K562 (cell line): ENCODE data around the gene EEF2K. TPM values are rescaled to one million over a fixed set of nuclear protein-coding genes. Genes with fewer than 3 reads are reported as not detected.

ENCODE experiments used
- ATAC-seq: fragments of 200-7000 bp; cut with Tn5 transposase; 3 replicates; pipeline ENCODE4 v1.9.1; 2020; ENCODE audit warnings: moderate library complexity
- BruUV-seq: library from RNA; stranded (reverse); fragments of 400-500 nt; replicated peaks from 2 replicates; lab custom pipeline; 2021; lab: Mats Ljungman, UMichigan
- CTCF ChIA-PET: fragments of 300-600 bp; formaldehyde crosslinking; extraction: SDS; loops from one replicate; lab custom pipeline; 2021; ENCODE audit warnings: low intra/inter-chr PET ratio; lab: Yijun Ruan, JAX
- POLR2A ChIA-PET: fragments of 300-600, 350-650 bp; sonication (Branson Sonifier 250); formaldehyde crosslinking; extraction: SDS; loops from one replicate; lab custom pipeline; 2021; ENCODE audit warnings: antibody characterized with exemption, inconsistent platforms; lab: Yijun Ruan, JAX
- DNase-seq, 4 experiments: peaks; one replicate each; pipeline versions ENCODE4 v3.0.0 to v3.0.0-alpha.2; 2011 to 2018; ENCODE audit warnings: low spot score in 3 of 4, mixed read lengths in 3 of 4; ENCODE audit errors: extremely low read depth in 1 of 4
- FAIRE-seq: peaks from 2 replicates; lab custom pipeline; 2011; peaks lifted over from hg19 to GRCh38; lab: Jason Lieb, UNC
- H2AFZ ChIP-seq: 2 replicates; pipeline ENCODE4 v1.6.0; 2011; ENCODE audit warnings: low read depth, low read length, control low read depth, inconsistent platforms
- H3K27ac ChIP-seq: fragments of 200-600 bp; 3 replicates; pipeline ENCODE4 v1.8.0; 2011; ENCODE audit warnings: low read depth, mild to moderate bottlenecking, control low read depth, inconsistent platforms, low read length, moderate library complexity, mixed read lengths; ENCODE audit errors: extremely low read depth
- H3K27me3 ChIP-seq, 2 experiments: fragments of 300-600 bp in 1 of 2; 2 replicates in 1 of 2; 3 replicates in 1 of 2; pipeline versions ENCODE4 v1.6.0 to v1.8.0; 2011; ENCODE audit warnings: inconsistent platforms in 2 of 2, low read length in 2 of 2, mild to moderate bottlenecking in 1 of 2, mixed read lengths in 1 of 2, moderate library complexity in 1 of 2; ENCODE audit not compliant: control insufficient read depth in 2 of 2, insufficient read depth in 2 of 2
- H3K36me3 ChIP-seq: fragments of 300-600 bp; 3 replicates; pipeline ENCODE4 v1.8.0; 2011; ENCODE audit warnings: mild to moderate bottlenecking, low read length, inconsistent platforms; ENCODE audit not compliant: control insufficient read depth, insufficient read depth
- H3K4me1 ChIP-seq, 2 experiments: fragments of 200-600 bp in 1 of 2; replicated peaks in 1 of 2; 2 replicates in 1 of 2; 3 replicates in 1 of 2; pipeline versions ENCODE4 v1.5.1 to v1.8.0; 2011; ENCODE audit warnings: inconsistent platforms in 2 of 2, low read length in 2 of 2, mild to moderate bottlenecking in 1 of 2, mixed read lengths in 1 of 2, moderate library complexity in 1 of 2; ENCODE audit not compliant: control insufficient read depth in 2 of 2, insufficient read depth in 2 of 2
- H3K4me2 ChIP-seq: 2 replicates; pipeline ENCODE4 v1.6.1; 2011; ENCODE audit warnings: low read length, control low read depth, inconsistent platforms, mixed read lengths; ENCODE audit not compliant: insufficient read depth
- H3K4me3 ChIP-seq: fragments of 200-600 bp; sonication (generic), shearing (Covaris generic); 2 replicates; pipeline ENCODE4 v1.5.1; 2016; ENCODE audit warnings: control low read depth, inconsistent platforms
- H3K79me2 ChIP-seq: fragments of 200-600 bp; 3 replicates; pipeline ENCODE4 v1.8.0; 2011; ENCODE audit warnings: low read length, inconsistent platforms; ENCODE audit not compliant: control insufficient read depth, insufficient read depth
- H3K9ac ChIP-seq, 2 experiments: 2 replicates each; pipeline versions ENCODE4 v1.6.0 to v1.6.1; 2011; ENCODE audit warnings: low read depth in 2 of 2, low read length in 2 of 2, control low read depth in 1 of 2, inconsistent platforms in 1 of 2, mild to moderate bottlenecking in 1 of 2, mixed read lengths in 1 of 2; ENCODE audit not compliant: insufficient read depth in 1 of 2
- H3K9me1 ChIP-seq: one replicate; pipeline ENCODE4 v1.6.0; 2011; ENCODE audit warnings: inconsistent platforms, mild to moderate bottlenecking, low read length, moderate library complexity; ENCODE audit not compliant: control insufficient read depth, insufficient read depth
- H3K9me3 ChIP-seq: replicated peaks from 2 replicates; pipeline ENCODE4 v1.5.1; 2011; ENCODE audit warnings: low read depth, low read length, inconsistent platforms; ENCODE audit not compliant: control insufficient read depth, insufficient read depth
- H4K20me1 ChIP-seq: replicated peaks from 2 replicates; pipeline ENCODE4 v1.6.1; 2011; ENCODE audit warnings: low read length, inconsistent platforms, mixed read lengths; ENCODE audit not compliant: control insufficient read depth, insufficient read depth
- FOXM1 ChIP-seq, 2 experiments: fragments of 450-650 bp in 1 of 2; sonication (generic) in 1 of 2; formaldehyde crosslinking in 1 of 2; IDR thresholded peaks; 2 replicates each; pipeline versions ENCODE4 v1.6.1 to v1.9.0; 2017 to 2022; ENCODE audit warnings: low read depth in 2 of 2, mild to moderate bottlenecking in 2 of 2, missing genetic modification reagents in 1 of 2, moderate library complexity in 1 of 2
- ZNF134 ChIP-seq: fragments of 250-450 bp; sonication (Bioruptor Pico); conservative IDR thresholded peaks from 2 replicates; pipeline ENCODE4 v1.4.0; 2020
- ZNF583 ChIP-seq: fragments of 250-450 bp; sonication (Bioruptor Pico); IDR thresholded peaks from 2 replicates; pipeline ENCODE4 v1.4.0; 2020
- ZNF592 ChIP-seq: fragments of 450-650 bp; IDR thresholded peaks from 2 replicates; pipeline ENCODE4 v1.6.1; 2017; ENCODE audit warnings: antibody characterized with exemption, mild to moderate bottlenecking
- WGBS: fragments of 100-300 bp; shearing (Covaris generic); methylation state at CpG from one replicate; pipeline ENCODE4 v1.1.6; 2016; ENCODE audit warnings: low coverage, mixed read lengths; ENCODE audit not compliant: insufficient coverage; ENCODE audit errors: missing lambda C conversion rate; 5-methylcytosine and 5-hydroxymethylcytosine counted together
- in situ Hi-C: fragments of 300-500 bp; cut with MboI; formaldehyde crosslinking; loops from 4 replicates; pipeline ENCODE4 v1.15.0; 2018; ENCODE audit warnings: inconsistent platforms, mixed read lengths
- intact Hi-C: fragments of 100-400 bp; cut with micrococcal nuclease; formaldehyde crosslinking; loops from 2 replicates; pipeline ENCODE4 v1.14.2; 2022
- polyA plus RNA-seq, 8 experiments: library from polyadenylated mRNA; depleted of rRNA in 4 of 8; stranded (reverse) in 5 of 8; unstranded in 3 of 8; fragments of >200 nt; fragmentation: Nextera tagmentation in 2 of 8; fragmentation: Illumina TruSeq in 1 of 8; extraction: Ambion mirVana in 2 of 8; extraction: Trizol in 1 of 8; gene quantifications; 2 replicates each; pipeline versions ENCODE4 v1.2.1 to v1.2.3, GENCODE V29; 2011 to 2014; ENCODE audit warnings: inconsistent platforms in 1 of 8, missing spikeins in 1 of 8
- total RNA-seq, 7 experiments: library from RNA; depleted of rRNA in 6 of 7; stranded (reverse); fragments of >200 nt in 6 of 7; fragmentation: Illumina TruSeq in 2 of 7; extraction: Trizol in 2 of 7; gene quantifications; 2 replicates each; pipeline versions ENCODE4 v1.2.1 to v1.2.3, GENCODE V29; 2011 to 2021; ENCODE audit warnings: low replicate concordance in 1 of 7

The EEF2K gene
- total and polyA plus RNA-seq, 9 of the 15 experiments (the other 6 are each of a cell fraction or from before 2014, with no cell fraction given): 3.0 to 35.2 (median 12.2) TPM

GRCh38 chr16:22239131-22239805 is 33.2 kb downstream of the EEF2K start:
- Histone ChIP-seq H3K9ac (no peak overlapping the region), H3K9me3 (no peaks in the 10 kb centered on the region), H3K4me1 (no peaks in the 10 kb centered on the region), H3K27me3 (no peaks in the 10 kb centered on the region), H2AFZ (no peak overlapping the region), H3K36me3 (peaks cover 39% of the 10 kb centered on the region; the same call in 2 of the 3 replicates), H3K9me1 (no peaks in the 10 kb centered on the region), H3K4me2 (no peak overlapping the region), H3K4me3 (no peak overlapping the region), H3K79me2 (no peaks in the 10 kb centered on the region; the same call in 2 of the 3 replicates), H4K20me1 (no peaks in the 10 kb centered on the region), H3K27ac (no peak overlapping the region)
- in situ Hi-C loops (no loop called here), intact Hi-C loops (no loop called here)
- 86% methylated on average over 14 of the region's 14 CpGs for WGBS
- CTCF ChIA-PET: no interaction called here
- no TSS peak for BruUV-seq
- POLR2A ChIA-PET: interaction anchor here (0.6 to 0.7 kb wide), 3 partner anchors 61 to 869 kb away, joined by 3 read pairs; no protein-coding TSS in a partner anchor
- TF ChIP-seq FOXM1 (IDR thresholded peaks at IDR 0.05; ENCODE audit: low read depth): no peak
- TF ChIP-seq FOXM1 (CRISPR knock-in tag; IDR thresholded peaks at IDR 0.05; ENCODE audit: low read depth): no peak
- no peak for TF ChIP-seq ZNF134 (CRISPR knock-in tag)
- TF ChIP-seq ZNF592: no peak
- TF ChIP-seq ZNF583 (CRISPR knock-in tag): no peak
- ATAC-seq (no peak), FAIRE-seq (no peak), DNase-seq (no peak)
